Midbrain (tissue), 1 donor: Measurements from ENCODE around the gene ANKH.
"Not testable (repeated sequence)": the region's sequence is repeated elsewhere in the genome, so short reads cannot be mapped to it uniquely, and the experiment has no call there.

Source experiments
- DNase-seq: peaks from one replicate; lab custom pipeline; 2025; lab: John Stamatoyannopoulos, UW

The ANKH gene

DNA sequence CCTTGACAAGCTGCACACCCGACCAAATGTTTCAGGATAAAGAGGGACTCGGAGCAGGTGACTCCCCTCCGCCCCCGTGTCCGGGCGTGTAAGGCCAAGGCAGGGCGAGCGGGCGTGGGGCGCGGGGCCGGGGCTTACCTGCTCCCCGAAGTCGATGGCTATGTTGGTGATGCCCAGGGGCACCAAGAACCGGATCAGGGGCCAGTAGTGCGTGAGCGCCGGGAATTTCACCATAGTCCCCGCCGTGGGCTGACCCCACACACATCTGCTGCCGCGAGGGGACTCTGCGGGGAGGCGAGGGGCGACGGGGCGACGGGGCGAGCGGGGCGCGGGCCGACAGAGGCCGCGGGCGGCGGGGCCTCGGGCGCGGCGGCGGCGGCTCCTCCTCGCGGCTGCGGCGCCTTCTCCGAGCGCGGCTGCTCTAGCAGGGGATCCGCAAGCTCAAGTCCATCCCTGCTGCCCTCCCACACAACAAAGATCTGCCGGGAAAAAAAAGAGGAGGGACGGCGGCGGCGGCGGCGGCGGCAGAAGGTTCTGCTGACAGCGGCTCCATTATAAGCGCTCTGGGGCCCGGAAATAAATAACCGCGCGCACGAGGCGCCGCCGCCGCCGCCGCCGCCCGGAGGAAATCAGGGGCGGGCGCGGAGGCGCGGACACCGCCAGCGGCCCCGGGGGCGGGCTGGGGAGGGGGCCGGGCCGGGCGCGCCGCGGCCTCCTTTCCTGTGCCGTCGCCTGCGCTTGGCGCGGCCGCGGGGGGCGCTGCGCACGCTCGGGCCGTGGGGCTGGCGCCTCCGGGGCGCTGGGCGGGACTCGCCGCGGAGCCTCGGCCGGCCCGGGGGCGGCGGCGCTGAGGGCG, at the start of gene ANKH:
Gene ANKH, minus strand, starts transcription at position 565 of the 856 bp plus-strand sequence. Its CDS starts 331 bp downstream, at position 234.
- DNase-seq = peak; percentile 84

- no peak for DNase-seq
These were observed 48.5 kb upstream of the ANKH start for GRCh38 chr5:14920121-14920520.

- not testable (repeated sequence) for DNase-seq
These were observed 47.5 kb upstream of the ANKH start for GRCh38 chr5:14919106-14919505.

GRCh38 chr5:14917719-14918118, 46.1 kb upstream of the ANKH start:
- DNase-seq = no peak

DNA sequence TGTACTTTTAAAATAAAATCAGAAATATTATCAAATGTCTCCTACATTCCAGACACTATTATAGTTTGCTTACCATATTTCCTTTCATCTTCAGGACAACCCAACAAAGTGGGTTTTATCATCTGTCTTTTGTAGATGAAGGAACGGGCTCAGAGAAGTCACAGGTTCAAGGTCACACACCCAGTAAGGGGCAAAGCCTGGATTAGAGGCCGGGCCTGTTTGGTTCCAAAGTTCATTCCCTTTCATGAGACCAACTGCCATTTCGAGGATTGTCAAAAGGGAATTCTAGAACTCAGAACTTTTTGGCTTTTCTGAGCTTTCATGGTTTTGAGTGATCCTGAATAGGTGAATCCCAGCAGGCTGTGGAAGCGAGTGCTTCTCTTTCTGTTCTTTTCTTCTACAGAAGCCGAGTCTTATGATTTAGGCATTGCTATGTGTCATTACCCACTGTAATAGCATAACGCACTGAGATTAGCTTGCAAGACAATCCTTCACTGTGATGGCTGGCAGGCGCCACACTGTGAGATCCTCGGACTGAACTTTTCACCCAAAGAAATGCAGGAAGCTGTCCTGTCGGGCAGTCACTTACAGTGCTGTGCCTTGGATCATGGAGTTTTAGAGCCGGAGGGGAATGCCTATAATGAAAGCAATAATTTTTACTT, 43.8 kb upstream of the ANKH start:
- no peak for DNase-seq

DNA sequence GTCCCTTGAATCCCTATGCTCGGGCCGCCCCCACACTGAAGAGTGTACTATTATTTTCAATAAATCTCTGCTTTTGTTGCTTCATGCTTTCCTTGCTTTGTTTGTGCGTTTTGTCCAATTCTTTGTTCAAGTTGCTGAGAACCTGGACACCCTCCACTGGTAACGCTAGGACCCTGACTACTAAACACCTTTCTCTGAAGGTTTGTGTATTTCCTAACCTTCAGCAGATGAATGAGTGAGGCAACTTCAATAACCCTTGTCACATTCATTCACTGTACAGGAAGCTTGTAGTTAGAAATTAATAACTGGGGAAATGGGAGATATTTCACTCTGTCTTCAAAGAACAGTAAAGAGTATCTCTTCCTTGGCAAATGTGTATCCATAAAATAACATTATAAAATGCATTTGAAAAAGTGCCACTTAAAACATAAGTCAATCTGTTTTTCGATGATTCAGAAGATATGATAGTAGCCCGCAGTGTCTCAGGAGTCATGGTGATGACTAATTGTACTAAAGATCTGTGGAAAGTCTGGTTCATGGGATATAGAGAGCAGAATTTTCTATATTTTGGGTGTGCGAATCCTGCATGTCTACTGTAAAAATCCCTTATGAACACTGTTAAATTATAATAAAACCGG, 43.2 kb upstream of the ANKH start:
- no peak for DNase-seq

- DNase-seq = no peak
These were observed 42.6 kb upstream of the ANKH start for GRCh38 chr5:14914193-14914592.

DNA sequence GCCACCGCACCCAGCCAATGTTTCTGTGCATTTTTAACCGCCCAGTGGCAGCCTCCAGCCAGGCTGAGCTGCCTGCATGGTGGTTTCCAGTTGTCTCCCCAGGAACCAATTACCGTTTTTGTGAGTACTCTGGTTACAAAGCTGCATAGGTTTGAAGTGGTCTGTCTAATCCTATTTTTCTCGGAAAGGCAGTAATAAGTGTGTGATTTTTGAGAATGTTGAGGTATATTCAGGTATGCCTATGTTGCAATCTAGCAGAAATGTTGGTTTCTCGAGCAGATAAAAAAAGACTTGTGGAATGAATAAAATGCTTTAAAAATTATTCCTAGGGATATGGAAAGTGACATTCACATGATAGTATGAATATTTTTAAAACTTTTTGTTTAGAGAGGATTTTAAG, 41.5 kb upstream of the ANKH start:
- DNase-seq = no peak

GRCh38 chr5:14912206-14912605, 40.6 kb upstream of the ANKH start:
- DNase-seq = no peak

DNA sequence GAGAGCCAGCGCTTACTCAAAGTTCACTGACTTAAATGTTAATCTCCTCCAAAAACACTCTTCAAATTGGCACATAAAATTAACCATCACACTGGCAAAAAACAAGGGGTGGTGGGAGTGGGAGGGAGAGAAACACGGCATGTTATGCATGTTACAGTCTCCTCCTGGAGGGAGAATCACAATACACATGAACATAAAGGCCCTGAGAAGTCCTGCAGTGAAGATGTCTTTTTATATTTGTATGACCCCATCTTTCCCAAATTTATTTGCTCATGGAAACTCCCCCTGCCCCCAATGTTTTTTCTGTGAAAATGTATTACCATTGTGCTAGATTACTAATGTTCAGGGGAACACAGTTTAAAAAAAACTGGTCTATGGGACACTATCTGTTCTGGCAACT, 37.8 kb upstream of the ANKH start:
- DNase-seq = no peak

GRCh38 chr5:14908172-14908571, 36.6 kb upstream of the ANKH start:
- no peak for DNase-seq

- DNase-seq = no peak
These were observed 35.0 kb upstream of the ANKH start for GRCh38 chr5:14906628-14907027.

DNA sequence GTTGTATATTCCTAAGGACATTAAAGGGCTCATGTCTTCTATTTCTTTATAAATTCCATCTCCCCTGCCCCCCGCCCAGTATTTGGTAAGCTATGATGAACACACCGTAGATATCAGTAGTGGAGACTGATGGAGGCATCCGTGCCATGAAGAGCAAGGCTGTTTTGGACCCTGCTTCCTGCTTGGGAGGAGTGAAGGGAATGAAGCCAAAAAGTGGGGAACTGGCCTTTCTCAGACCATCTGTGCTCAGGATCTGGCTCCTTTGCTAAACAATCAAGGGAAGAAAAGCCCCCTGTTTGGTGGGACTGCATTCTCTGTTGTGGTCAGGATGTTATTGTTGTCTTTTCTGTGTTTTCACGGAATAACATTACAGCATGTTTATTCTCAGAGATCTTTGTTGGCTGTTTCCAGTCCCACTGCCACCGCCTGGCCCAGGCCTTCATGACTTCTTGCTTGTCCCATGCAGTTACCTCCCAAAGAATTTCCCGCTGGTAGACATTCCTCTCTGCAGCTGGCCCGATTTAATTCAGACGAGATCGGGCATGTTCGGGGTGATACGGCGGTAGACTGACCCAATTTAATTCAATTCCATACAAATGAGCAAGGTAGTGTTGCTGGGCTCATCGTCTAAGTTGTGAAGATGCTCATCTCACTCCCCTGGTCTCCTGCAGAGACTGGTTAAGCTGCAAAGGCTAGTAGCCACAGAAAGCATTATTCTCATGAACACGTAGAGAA, 31.4 kb upstream of the ANKH start:
- no peak for DNase-seq

DNA sequence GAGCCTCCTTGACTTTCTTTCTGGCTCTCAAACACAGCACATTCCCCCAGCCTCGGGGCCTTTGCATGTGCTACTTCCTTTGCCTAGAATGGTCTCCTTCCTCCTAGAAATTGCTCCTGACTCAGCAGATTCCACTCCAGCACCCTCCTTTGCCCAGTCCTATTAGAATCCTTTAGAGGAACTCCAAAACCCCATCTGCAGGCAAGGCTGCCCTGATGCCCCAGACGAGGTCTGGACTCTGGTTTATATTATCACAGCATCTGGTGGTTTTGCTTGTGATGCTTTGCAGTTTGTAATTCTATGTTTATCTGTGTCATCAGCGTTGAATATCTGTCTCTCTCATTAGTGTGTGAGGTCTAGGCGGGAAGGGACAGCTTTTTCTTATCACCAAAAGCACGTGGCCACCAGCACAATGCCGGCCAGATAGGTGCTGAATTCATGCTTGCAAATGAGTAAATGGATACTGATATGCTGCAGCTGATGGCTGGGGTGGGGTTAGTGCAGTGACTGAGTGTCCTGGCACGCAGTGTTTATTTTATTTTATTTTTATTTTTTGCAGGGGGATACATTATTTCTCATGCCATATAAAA, 30.0 kb upstream of the ANKH start:
- DNase-seq = no peak

GRCh38 chr5:14900693-14901461, 29.3 kb upstream of the ANKH start:
- DNase-seq = no peak

- DNase-seq = no peak
These were observed 24.6 kb upstream of the ANKH start for GRCh38 chr5:14896131-14896530.

DNA sequence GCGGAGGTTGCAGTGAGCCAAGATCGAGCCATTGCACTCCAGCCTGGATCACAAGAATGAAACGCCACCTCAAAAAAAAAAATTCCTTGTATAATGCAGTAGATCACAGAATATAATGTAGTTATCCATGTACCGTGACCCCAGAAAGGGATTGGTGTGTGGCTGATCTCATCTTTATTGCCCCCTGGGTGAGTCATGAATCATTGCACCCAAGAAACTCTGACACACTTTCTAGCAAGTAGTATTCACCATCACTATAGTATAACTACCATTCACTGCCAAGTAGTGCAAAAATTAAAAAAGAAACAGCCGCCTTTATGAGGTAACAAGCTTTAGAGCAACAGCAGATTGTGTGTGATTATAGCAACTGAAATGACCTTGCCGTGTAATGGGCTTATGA, 23.7 kb upstream of the ANKH start:
- no peak for DNase-seq

DNA sequence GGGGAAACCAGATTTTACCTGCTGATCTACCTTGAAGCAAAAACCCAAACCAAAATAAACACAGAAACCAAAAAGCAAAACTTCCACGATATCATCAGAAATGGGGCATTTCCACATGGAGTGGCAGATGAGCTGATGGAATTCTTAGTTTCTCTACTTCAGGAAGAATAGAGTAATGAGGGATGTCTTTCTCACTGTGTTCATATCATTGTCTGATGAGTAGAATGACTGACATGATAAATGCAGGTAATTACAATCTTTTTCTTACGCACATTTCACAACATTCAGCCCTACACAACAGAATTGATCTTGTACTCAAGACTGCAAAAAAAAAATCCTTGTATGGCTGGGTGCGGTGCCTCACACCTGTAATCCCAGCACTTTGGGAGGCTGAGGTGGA, 23.2 kb upstream of the ANKH start:
- DNase-seq = no peak

- no peak for DNase-seq
These were observed 21.8 kb upstream of the ANKH start for GRCh38 chr5:14893381-14893780.

DNA sequence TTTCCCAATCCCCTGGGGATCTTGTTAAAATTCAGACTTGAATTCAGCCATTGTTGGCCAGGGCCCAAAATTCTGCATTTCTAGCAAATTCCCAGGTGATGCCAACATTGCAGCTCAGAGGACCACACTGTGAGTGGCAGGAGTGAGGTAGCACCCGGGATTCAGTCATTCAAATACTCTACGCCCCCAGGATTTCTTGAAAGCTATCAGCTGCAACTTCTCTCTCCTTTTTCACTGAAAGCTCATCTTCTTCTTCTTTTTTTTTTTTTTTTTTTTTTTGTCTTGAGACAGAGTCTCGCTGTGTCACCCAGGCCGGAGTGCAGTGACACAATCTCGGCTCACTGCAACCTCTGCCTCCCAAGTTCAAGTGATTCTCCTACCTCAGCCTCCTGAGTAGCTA, 19.3 kb upstream of the ANKH start:
- no peak for DNase-seq

- no peak for DNase-seq
These were observed 12.6 kb upstream of the ANKH start for GRCh38 chr5:14884062-14884612.
